ENCODE data around the gene PTPN6.

- TF ChIP-seq CTCF (IDR thresholded peaks at IDR 0.05 in 2 of 3, conservative IDR thresholded peaks at IDR 0.05 in 1 of 3; ENCODE audit: control insufficient read depth in 2 of 3, extremely low read depth in 1 of 3, insufficient read depth in 1 of 3, low read depth in 3 of 3, low read length in 3 of 3) (no peak), REST (IDR thresholded peaks at IDR 0.05; ENCODE audit: low read depth, low read length) (no peak), JUND (IDR thresholded peaks at IDR 0.05; ENCODE audit: low read depth, low read length) (no peak)
Observed at GRCh38 chr12:6936194-6936635, 14.9 kb upstream of the PTPN6 start.

Data from GM12878 (cell line).